IPS-18a (cell line): ENCODE results near the gene FANCF.
"Not testable (repeated sequence)": the region's sequence is repeated elsewhere in the genome, so short reads cannot be mapped to it uniquely, and the experiment has no call there.

Experiments
- H3K27ac ChIP-seq: one replicate; pipeline ENCODE4 v1.5.1; 2013; ENCODE audit warnings: low read length
- H3K27me3 ChIP-seq: one replicate; pipeline ENCODE4 v1.6.1; 2013; ENCODE audit warnings: mild to moderate bottlenecking, low read length; ENCODE audit not compliant: control insufficient read depth, insufficient read depth
- H3K36me3 ChIP-seq: one replicate; pipeline ENCODE4 v1.6.1; 2013; ENCODE audit warnings: low read depth, low read length; ENCODE audit not compliant: control insufficient read depth
- H3K4me1 ChIP-seq: one replicate; pipeline ENCODE4 v1.6.1; 2013; ENCODE audit warnings: low read depth, low read length; ENCODE audit not compliant: control insufficient read depth
- H3K4me3 ChIP-seq: one replicate; pipeline ENCODE4 v1.5.1; 2013; ENCODE audit warnings: low read length
- H3K9ac ChIP-seq: one replicate; pipeline ENCODE4 v1.6.1; 2013; ENCODE audit warnings: mild to moderate bottlenecking, low read length, moderate library complexity
- H3K9me3 ChIP-seq: one replicate; pipeline ENCODE4 v1.6.1; 2013; ENCODE audit warnings: low read depth, low read length; ENCODE audit not compliant: control insufficient read depth

FANCF gene

DNA sequence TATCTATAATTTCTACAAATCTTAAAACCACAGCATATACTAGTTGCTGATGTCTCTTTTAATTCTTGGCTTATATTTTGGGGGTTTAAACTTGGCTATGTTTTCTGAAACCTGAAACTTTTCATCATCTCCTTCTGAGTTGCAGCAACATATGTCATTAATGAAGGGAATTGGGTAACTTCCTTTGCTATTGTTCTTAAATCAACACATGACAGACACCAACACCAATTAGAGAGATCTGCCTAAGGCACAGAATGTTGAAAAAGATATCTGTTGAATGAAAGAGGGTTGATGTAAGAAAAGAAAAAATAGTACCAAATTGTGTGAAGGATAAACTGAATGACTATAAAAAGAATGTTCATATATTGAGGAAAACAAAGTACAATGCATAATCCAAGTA, 30.5 kb upstream of the FANCF start:
- H3K4me3 ChIP-seq = no peak overlapping the region
- H3K9ac ChIP-seq = no peak overlapping the region
- H3K27me3 ChIP-seq = no peaks in the 10 kb centered on the region
- no peak overlapping the region for H3K27ac ChIP-seq
- peaks cover 10% of the 10 kb centered on the region for H3K4me1 ChIP-seq
- H3K36me3 ChIP-seq = no peaks in the 10 kb centered on the region
- no peaks in the 10 kb centered on the region for H3K9me3 ChIP-seq

DNA sequence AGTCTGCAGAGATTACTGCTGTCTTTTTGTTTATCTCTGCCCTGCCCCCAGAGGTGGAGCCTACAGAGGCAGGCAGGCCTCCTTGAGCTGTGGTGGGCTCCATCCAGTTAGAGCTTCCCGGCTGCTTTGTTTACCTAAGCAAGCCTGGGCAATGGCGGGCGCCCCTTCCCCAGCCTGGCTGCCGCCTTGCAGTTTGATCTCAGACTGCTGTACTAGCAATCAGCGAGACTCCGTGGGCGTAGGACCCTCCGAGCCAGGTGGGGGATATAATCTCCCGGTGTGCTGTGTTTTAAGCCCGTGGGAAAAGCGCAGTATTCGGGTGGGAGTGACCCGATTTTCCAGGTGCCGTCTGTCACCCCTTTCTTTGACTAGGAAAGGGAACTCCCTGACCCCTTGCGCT, 26.7 kb upstream of the FANCF start:
- not testable (repeated sequence) for H3K27me3 ChIP-seq, H3K36me3 ChIP-seq, H3K9ac ChIP-seq, H3K4me3 ChIP-seq, H3K4me1 ChIP-seq, H3K9me3 ChIP-seq, H3K27ac ChIP-seq

DNA sequence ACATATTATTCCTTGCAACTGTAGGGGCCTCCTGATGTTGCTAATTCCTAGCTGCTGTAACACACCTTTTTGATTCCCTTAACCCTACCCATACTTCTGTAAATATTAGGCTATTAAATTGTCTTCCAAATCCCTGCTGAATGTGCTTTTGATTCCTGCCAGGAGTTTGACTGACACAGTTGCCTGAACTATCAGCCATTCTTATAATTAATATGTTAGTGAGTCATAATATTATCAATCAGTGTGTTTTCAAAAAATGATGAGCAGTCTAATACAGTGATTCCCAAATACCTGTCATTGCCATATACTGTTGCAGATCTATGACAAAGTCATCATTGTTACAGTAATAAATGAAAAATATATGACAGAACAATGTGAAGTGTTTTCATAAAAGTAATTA, 15.9 kb upstream of the FANCF start:
- H3K27ac ChIP-seq = no peak overlapping the region
- H3K4me3 ChIP-seq = no peak overlapping the region
- H3K4me1 ChIP-seq = peaks cover 6% of the 10 kb centered on the region
- H3K27me3 ChIP-seq = no peaks in the 10 kb centered on the region
- no peaks in the 10 kb centered on the region for H3K36me3 ChIP-seq
- H3K9me3 ChIP-seq = no peaks in the 10 kb centered on the region
- no peak overlapping the region for H3K9ac ChIP-seq

DNA sequence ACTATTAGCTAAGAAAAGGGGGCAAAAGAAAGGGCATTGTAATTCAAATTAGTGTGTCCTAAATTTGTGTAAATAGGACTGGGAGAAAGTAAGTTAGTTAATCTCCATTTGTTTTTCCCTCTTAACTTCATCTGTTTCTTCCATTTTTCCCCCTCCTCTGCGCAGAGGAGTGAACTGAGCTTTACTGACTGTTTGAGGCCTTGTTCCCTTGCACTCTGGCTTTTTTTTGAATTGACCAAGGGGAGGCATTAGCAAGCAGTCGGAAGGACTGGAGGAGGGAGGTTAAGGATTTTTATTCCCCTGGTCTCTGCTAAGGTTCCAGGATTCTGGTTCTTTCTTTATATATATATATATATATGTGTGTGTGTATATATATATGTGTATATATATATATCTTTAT, 15.2 kb upstream of the FANCF start:
- no peaks in the 10 kb centered on the region for H3K27me3 ChIP-seq
- no peak overlapping the region for H3K9ac ChIP-seq
- H3K36me3 ChIP-seq = no peaks in the 10 kb centered on the region
- H3K4me3 ChIP-seq = no peak overlapping the region
- no peaks in the 10 kb centered on the region for H3K9me3 ChIP-seq
- peaks cover 13% of the 10 kb centered on the region for H3K4me1 ChIP-seq
- H3K27ac ChIP-seq = no peak overlapping the region

DNA sequence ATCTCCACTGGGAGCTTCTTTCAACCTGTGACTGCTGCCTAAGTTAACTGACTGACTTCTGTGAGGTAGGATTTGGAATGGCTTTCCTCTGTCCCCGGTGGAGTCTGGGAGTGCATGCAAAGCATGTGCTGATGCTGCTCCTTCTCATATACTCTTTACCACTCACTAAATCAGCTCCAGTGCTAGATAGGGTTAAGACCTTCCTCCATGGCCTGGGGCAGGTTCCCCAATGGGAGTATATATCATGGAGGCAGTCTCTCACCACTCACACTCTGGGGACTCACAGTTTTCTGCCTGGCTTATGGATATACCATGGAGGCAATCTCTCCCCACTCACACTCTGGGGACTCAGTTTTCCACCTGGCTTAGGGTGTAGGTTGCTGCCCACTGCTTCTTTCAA, 10.1 kb upstream of the FANCF start:
- no peak overlapping the region for H3K27ac ChIP-seq
- H3K36me3 ChIP-seq = no peaks in the 10 kb centered on the region
- no peak overlapping the region for H3K9ac ChIP-seq
- H3K9me3 ChIP-seq = no peaks in the 10 kb centered on the region
- no peak overlapping the region for H3K4me3 ChIP-seq
- no peaks in the 10 kb centered on the region for H3K27me3 ChIP-seq
- peaks cover 11% of the 10 kb centered on the region for H3K4me1 ChIP-seq

DNA sequence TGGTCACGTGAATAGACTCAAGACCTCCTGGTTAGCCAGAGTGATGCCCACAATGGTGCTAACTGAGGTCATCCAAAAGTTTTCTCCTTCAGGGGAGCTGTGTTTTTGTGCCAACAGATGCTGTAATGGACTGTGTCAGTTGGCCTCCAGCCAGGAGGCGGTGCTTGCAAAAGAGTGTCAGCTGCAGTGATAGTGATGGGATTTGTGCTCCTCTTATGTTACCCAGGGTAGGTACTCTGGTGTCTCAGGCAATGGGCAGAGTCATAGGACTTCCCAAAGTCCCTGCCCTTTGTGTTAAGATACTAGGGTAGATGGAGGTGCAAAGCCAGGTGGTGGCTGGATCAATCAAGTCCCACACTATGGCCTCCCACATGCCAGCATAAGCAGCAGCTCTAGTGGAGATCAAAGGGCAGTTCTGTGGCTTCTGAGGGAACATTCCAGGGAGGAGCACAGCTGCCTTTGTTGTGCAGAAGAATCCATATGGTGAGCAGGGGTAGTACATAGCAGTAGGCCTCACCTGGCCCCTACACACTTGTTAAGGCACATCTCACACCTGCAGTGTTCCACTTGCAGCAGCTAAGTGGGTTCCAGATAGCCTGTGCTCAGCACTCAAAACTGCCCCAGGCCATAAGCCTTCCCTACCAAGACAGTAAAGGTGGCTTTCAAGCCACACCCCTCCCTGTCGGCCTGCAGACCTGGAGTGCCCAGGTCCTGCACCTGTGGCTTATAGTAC, 9.4 kb upstream of the FANCF start:
- H3K27me3 ChIP-seq = no peaks in the 10 kb centered on the region
- H3K9ac ChIP-seq = no peak overlapping the region
- no peak overlapping the region for H3K27ac ChIP-seq
- peaks cover 8% of the 10 kb centered on the region for H3K4me1 ChIP-seq
- H3K9me3 ChIP-seq = no peaks in the 10 kb centered on the region
- H3K36me3 ChIP-seq = no peaks in the 10 kb centered on the region
- H3K4me3 ChIP-seq = no peak overlapping the region

DNA sequence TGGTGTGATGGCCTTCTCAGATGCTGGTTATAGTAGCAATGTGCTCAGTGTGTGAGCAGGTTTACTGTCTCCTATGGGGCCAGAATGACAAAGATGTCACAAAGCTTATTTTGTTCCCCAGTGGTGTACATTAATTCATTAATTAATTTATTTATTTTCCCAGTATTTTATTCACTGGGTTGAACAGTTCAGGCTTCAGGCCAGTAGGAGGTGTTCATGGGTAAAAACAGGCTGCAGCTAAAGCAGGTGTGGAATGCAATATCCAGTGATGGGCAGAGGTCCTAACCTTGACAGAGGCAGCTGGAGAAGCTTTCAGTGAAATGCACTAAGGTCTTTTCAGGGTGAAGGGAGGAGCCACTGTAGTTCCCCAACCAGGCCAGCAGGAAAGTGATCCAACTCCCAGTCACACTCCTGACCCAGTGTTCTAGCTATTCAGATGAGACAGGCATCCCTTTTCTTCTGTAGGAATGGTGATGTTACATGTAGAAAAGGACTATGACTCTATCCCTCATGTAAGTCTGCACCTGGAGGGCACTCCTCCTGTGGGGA, 7.8 kb upstream of the FANCF start:
- H3K4me3 ChIP-seq = no peak overlapping the region

DNA sequence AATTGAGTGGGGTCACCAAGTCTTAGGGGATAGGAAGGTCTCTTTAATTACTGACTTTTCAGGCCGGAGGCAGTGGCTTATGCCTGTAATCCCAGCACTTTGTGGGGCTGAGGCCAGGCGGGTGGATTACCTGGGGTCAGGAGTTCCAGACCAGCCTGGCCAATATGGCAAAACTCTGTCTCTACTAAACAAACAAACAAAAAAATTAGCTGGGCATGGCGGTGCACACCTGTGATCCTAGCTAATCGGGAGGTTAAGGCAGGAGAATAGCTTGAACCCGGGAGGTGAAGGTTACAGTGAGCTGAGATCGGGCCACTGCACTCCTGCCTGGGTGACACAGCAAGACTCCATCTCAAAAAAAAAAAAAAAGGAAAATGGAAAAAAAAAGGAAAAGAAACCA, 1.8 kb upstream of the FANCF start:
- H3K4me1 ChIP-seq = peaks cover 16% of the 10 kb centered on the region
- no peaks in the 10 kb centered on the region for H3K27me3 ChIP-seq

More for the DNA sequence above, 7.8 kb upstream of the FANCF start:
- H3K4me1 ChIP-seq = peaks cover 8% of the 10 kb centered on the region
- H3K36me3 ChIP-seq = no peaks in the 10 kb centered on the region
- H3K9ac ChIP-seq = no peak overlapping the region
- no peaks in the 10 kb centered on the region for H3K27me3 ChIP-seq
- H3K27ac ChIP-seq = no peak overlapping the region
- no peaks in the 10 kb centered on the region for H3K9me3 ChIP-seq

DNA sequence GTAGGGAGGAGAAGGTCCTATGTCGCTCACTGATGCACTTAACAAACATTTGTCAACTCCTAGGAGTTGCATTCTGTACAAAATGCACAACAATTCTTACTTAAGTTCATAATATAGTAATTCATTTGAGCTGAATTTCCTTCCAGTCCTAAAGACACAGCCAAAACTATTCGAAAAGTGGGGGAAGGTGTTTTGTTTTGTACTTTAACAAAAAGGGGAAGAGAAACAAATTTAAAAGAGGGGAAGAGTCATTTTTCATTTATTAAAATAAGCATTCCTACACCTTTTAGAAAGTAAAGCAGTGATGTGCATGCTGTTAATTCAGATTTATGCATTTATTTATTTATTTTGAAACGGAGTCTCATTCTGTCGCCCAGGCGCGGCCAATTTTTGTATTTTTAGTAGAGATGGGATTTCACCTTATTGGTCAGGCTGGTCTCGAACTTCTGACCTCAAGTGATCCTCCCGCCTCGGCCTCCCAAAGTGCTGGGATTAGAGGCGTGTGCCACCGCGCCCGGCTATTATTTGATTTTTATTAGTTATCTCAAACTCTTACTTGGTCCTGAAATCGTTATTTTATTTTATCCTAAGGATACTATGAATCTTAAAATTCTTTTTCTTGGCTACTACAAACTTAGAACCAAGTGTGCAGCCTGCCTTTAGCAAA, 1.1 kb upstream of the FANCF start:
- H3K9ac ChIP-seq = peak overlapping the region; percentile 99
- peaks cover 16% of the 10 kb centered on the region for H3K4me1 ChIP-seq
- no peaks in the 10 kb centered on the region for H3K36me3 ChIP-seq
- peak overlapping the region; percentile 95 for H3K4me3 ChIP-seq
- no peaks in the 10 kb centered on the region for H3K9me3 ChIP-seq
- no peak overlapping the region for H3K27ac ChIP-seq
- H3K27me3 ChIP-seq = no peaks in the 10 kb centered on the region

More for the DNA sequence above, 1.8 kb upstream of the FANCF start:
- Histone ChIP-seq H3K36me3 (no peaks in the 10 kb centered on the region), H3K4me3 (no peak overlapping the region), H3K9ac (no peak overlapping the region), H3K9me3 (no peaks in the 10 kb centered on the region), H3K27ac (no peak overlapping the region)

DNA sequence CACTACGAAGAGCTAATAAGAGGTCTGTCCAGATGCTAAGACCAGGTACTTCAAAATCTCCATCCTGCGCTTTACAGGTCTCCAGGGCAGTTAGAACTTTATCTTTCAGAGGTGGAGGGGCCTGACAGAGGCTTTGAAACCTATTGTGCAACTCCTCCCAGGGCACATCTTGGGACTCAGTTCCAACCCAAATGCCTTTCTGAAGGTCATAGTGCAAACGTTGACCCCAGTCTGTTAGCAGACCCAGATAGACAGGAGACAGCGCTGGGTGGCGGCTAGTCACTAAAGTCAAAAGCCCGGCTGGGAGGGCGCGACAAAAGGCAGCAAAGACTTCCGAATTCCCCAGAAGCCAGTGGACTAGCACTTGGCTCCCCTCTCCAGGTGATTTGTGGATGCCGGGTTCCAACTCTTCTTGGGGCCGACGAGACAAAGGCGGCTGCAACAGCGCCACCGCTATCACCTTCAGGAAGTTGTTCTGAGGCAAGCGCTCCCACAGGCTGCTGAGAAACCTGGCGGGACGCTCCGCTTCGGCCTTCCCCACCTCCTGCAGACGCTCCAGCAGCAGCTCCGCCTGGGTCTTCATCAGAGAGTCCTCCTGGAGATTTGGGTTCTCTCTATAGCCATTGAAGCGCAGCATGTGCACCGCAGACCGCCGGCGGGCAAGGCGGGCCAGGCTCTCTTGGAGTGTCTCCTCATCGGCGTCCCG, 728 bp downstream of the FANCF start:
- H3K4me1 ChIP-seq = peaks cover 16% of the 10 kb centered on the region
- H3K9me3 ChIP-seq = no peaks in the 10 kb centered on the region
- H3K4me3 ChIP-seq = peak overlapping the region; percentile 95
- peak overlapping the region; percentile 97 for H3K27ac ChIP-seq
- H3K27me3 ChIP-seq = no peaks in the 10 kb centered on the region
- peak overlapping the region; percentile 99 for H3K9ac ChIP-seq
- no peaks in the 10 kb centered on the region for H3K36me3 ChIP-seq

DNA sequence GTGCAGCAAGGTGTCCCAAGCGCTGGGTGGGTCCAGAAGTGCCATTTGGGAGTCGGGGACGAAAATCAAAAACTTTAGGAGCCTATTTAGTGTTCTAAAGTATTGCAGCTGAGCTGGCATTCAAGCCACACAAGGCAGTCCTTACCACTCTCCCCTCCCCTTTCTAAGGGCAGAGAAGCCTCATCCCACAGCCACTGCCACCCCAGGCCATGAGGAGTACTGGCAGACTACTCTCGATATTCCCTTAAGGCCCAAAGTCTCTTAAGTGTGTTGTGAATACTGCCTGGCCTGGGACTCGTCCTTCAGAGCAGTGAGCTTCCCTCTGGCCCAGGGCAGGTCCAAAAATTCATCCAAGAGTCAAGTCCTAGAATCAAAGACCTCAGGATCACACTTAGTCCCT, 7.8 kb downstream of the FANCF start:
- Histone ChIP-seq H3K4me1 (no peaks in the 10 kb centered on the region), H3K9ac (no peak overlapping the region), H3K4me3 (no peak overlapping the region), H3K9me3 (no peaks in the 10 kb centered on the region), H3K27ac (no peak overlapping the region), H3K27me3 (no peaks in the 10 kb centered on the region), H3K36me3 (no peaks in the 10 kb centered on the region)
